ENCODE results near the gene ERBB2.

GRCh38 chr17:39722965-39723848 is 23.3 kb downstream of the ERBB2 start:
- TF ChIP-seq ZKSCAN1 (IDR thresholded peaks at IDR 0.05; ENCODE audit: low read length) (no peak), ZNF773 (CRISPR knock-in tag; IDR thresholded peaks at IDR 0.05; ENCODE audit: borderline replicate concordance) (no peak), FOXP4 (CRISPR knock-in tag; IDR thresholded peaks at IDR 0.05) (no peak), POLR2A (IDR thresholded peaks at IDR 0.05; ENCODE audit: insufficient read depth in 1 of 2, low read depth in 2 of 2, low read length in 2 of 2) (no peak), ZNF567 (CRISPR knock-in tag; IDR thresholded peaks at IDR 0.05; ENCODE audit: borderline replicate concordance) (no peak), SKIL (CRISPR knock-in tag; IDR thresholded peaks at IDR 0.05; ENCODE audit: borderline replicate concordance) (no peak), ETV5 (CRISPR knock-in tag; IDR thresholded peaks at IDR 0.05; ENCODE audit: borderline replicate concordance) (no peak), GABPA (IDR thresholded peaks at IDR 0.05; ENCODE audit: low read depth, low read length) (no peak), GABPA (CRISPR knock-in tag; IDR thresholded peaks at IDR 0.05; ENCODE audit: low read depth) (no peak), EZH2 (conservative IDR thresholded peaks at IDR 0.05; ENCODE audit: low read depth, low read length) (no peak), ZBTB10 (CRISPR knock-in tag; IDR thresholded peaks at IDR 0.05; ENCODE audit: borderline replicate concordance) (no peak), EHMT2 (IDR thresholded peaks at IDR 0.05; ENCODE audit: borderline replicate concordance, low read depth, low read length) (no peak), USF2 (IDR thresholded peaks at IDR 0.05; ENCODE audit: low read depth, low read length) (no peak), USF2 (CRISPR knock-in tag; IDR thresholded peaks at IDR 0.05; ENCODE audit: borderline replicate concordance) (no peak), ZNF121 (CRISPR knock-in tag; IDR thresholded peaks at IDR 0.05) (no peak)
